ENCODE measurements around the gene UBL4B.

DNA sequence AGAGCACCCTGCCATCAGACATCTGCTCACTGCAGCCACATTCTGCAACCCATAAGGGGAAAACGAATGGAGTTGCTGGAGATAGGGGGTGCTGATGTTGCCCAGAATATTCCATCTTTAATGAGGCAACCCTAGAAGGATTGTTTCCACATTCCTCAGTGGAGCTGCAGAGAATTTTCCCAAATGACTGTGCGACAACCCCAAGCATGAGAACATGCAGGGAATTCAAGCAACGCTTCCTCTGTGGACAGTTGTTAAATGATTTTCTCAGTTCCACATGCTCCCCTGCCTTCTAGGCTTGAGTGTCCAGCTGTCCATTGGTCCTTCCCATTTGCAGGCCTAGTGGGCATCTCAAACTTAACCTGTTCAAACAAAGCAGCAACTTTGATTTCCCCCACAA is 20.5 kb upstream of the UBL4B start:
- TF ChIP-seq POLR2AphosphoS5 (IDR thresholded peaks at IDR 0.05) = no peak
- TF ChIP-seq, protein P1, sequence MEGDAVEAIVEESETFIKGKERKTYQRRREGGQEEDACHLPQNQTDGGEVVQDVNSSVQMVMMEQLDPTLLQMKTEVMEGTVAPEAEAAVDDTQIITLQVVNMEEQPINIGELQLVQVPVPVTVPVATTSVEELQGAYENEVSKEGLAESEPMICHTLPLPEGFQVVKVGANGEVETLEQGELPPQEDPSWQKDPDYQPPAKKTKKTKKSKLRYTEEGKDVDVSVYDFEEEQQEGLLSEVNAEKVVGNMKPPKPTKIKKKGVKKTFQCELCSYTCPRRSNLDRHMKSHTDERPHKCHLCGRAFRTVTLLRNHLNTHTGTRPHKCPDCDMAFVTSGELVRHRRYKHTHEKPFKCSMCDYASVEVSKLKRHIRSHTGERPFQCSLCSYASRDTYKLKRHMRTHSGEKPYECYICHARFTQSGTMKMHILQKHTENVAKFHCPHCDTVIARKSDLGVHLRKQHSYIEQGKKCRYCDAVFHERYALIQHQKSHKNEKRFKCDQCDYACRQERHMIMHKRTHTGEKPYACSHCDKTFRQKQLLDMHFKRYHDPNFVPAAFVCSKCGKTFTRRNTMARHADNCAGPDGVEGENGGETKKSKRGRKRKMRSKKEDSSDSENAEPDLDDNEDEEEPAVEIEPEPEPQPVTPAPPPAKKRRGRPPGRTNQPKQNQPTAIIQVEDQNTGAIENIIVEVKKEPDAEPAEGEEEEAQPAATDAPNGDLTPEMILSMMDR (IDR thresholded peaks at IDR 0.05) = no peak
- TF ChIP-seq EP300 (IDR thresholded peaks at IDR 0.05) = no peak

All from suprapubic skin (tissue), 4 donors.